ENCODE measurements around the gene GCAT.

GRCh38 chr22:37775785-37776638 lies 31.7 kb upstream of the GCAT start:
- TF ChIP-seq CTCF (optimal IDR thresholded peaks at IDR 0.05 in 1 of 3, IDR thresholded peaks at IDR 0.05 in 1 of 3, conservative IDR thresholded peaks at IDR 0.05 in 1 of 3; ENCODE audit: extremely low read depth in 1 of 3, insufficient read depth in 2 of 3, low read length in 3 of 3) (no peak), EZH2 (IDR thresholded peaks at IDR 0.05; ENCODE audit: low read length) (no peak)
